GM18520 (cell line): ENCODE data around the gene SLC13A5.
"Not testable (repeated sequence)": the region's sequence is repeated elsewhere in the genome, so short reads cannot be mapped to it uniquely, and the experiment has no call there.

Experiments
- ATAC-seq: cut with Tn5 transposase; IDR thresholded peaks from one replicate; pipeline ENCODE4 v1.9.1; 2021; ENCODE audit not compliant: unreplicated experiment

The SLC13A5 gene

DNA sequence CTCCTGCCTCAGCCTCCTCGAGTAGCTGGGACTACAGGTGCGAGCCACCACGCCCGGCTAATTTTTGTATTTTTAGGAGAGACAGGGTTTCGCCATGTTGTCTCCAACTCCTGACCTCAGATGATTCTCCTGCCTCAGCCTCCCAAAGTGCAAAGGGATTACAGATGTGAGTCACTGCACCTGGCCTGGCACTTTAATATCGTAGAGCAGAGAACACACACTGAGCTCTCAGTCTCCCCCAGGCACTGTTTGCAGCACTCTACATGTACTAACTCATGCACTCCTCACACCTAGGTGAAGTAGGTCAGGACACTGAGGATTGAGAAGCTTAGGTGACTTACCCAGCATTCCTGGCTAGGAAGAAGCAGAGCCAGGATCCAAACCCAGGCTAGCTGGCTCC, 46.6 kb downstream of the SLC13A5 start:
- ATAC-seq: no peak

DNA sequence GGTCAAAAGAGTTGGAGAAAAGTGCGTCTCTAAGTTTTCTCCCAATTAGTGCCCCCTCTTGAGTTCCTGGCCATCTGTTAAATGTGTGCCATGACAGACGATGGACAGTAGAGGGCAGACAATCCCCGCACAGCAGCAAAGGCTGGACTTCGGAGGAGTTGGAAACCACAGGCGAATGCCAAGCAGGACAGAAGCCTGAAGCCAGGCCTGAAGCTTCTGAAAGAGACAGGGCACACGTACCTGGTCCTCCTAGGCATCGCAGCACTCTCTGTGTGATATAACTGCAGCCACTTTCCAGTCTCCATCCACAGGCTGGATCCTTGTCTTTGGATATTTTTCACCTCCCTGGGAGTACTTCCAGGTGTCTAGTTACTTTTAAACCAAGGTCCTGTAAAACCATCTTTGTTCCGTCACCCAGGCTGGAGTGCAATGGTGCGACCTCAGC, 47.1 kb downstream of the SLC13A5 start:
- ATAC-seq: no peak

DNA sequence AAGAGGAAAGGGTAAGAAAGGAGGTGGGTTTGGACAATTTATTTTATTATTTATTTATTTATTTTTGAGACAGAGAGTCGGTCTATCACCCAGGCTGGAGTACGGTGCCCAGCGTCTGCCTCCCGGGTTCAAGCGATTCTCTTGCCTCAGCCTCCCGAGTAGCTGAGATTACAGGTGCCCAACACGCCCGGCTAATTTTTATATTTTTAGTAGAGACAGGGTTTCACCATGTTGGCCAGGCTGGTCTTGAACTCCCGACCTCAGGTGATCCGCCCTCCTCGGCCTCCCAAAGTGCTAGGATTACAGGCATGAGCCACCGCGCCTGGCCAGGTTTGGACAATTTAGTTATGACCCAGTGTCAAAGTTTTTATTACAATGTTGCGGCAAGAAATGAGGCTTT, 50.0 kb downstream of the SLC13A5 start:
- ATAC-seq: not testable (repeated sequence)

DNA sequence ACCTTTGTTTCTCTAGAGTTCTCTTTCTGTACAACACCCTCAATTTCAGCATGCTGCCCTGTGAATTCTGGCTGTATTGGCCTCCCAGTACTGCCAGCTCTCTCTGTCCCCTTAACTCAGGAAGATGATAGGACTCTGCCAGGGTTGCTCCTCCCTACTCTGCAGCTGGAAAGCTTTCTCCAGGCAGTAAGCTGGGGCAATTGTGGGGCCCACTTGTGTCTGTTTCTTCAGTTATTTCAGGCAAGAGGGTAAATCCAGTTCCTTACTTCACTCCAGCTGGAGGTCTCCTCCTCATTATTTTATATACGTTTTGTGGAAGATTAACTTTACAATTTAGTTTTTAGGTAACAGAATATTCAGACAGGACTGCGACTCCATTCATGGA, 51.7 kb downstream of the SLC13A5 start:
- no peak for ATAC-seq

DNA sequence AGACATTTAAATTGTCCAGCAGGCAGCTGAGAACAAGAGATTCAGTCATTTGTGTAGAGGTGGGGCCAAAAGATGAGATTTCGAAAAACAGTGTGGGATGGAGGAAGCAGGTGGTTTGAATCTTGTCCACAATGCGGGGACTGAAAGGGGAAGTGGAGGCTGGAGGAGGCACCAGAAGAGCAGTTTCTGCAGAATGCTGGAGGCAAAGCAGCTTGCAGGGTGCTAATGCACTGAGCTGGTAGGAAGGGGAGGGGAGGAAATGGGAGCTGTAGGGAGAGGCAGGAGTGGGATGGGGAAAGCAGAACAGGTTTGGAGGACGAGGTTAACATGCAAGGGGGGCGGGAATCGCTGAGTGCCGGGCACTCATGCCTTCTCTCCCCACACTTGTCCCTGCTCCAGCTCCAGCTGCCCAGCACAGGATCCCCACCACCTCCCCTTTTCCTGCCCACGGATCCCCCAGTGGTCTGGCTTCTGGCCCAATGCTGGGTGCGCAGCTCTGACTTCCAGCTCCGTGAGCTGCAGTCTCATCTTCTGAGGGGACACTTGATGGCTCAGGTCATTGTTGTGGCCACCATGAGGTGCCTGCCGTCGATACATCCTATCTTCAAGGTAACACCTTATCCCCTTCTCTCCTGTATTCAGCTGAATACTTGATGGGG, 52.2 kb downstream of the SLC13A5 start:
- no peak for ATAC-seq

- no peak for ATAC-seq
Observed at GRCh38 chr17:6660101-6660500, 53.1 kb downstream of the SLC13A5 start.

DNA sequence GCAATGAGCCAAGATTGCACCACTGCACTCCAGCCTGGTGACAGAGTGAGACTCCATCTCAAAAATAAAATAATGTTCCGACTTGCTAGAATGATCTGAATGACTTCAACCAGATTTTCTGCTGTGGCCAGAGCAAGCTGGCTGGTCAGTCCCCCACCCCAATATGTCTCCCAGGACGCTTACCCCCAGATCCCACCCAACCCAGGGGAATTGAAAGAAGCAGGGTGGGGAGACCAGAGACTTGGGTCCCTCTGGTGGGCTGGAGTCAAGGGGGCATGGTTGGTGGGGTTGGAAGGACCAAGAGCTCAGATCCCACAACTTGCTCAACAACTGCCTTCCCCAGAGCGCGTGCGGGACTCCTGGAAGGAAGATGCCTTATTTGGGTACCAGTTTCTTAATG, 54.8 kb downstream of the SLC13A5 start:
- not testable (repeated sequence) for ATAC-seq

DNA sequence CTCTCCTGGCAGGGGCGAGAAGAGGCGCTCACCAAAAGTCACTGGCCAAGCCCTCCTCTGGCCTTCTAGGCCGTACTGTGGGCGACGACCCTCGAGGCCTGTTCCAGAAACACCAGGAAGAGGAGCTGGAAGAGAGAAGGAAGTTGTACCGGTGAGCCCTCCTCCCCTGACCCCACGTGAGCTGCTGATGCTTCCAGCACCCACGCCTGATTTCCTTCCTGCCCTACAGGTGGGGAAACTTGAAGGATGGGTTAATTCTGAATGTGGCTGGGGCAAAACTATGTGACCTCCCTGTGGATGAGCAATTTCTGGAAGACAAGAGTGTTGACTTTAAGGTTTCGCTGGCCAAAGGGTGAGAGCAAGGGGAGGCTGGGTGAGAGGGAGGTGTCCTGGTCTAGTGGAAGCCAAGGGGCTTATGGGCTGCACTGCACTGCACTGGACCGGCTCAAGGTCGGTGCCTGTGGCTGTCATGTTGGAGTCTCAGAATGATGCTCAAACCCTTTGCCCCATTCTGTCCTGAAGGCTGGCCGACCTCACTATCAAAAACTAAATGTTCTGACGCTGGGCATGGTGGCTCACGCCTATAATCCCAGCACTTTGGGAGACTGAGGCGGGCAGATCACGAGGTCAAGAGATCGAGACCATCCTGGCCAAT, 55.4 kb downstream of the SLC13A5 start:
- ATAC-seq: no peak

DNA sequence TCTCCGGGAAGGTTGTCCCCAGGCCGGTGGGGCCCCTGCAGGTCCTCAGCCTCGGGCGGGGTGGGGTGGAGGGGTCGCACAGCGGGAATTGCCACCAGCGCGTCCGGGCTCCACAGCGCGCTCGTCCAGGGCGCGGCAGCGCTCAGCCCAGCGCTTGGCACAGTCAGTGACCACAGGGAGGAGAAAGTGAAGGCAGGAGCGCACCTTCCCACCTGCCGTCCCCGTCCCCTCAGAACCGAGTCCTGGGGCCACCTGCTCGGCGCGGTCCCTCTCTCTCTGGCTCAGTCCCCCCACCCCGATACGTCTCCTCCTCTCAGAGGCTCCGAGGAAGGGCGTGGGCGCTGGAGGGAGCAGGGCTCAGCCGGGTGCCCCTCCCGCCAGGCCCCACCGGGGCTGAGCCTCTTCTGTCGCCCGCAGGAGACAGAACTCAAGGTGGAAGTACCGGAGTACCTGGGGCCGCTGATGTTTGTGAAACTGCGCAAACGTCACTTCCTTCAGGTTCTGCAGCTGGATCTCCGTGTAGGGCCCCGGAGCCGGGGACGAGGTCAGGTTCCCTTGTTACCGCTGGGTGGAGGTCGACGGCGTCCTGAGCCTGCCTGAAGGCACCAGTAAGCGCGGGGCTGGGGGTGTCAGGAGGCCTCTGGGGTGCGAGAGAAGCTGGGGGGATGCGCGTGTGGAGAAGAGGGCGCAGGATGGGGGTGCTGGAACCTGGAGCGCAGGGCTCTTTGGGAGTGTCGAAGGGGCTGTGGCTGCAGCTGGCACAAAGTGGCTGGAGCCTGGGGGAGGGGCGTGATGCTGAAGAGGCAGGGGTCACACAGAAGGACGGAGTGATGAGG, 56.2 kb downstream of the SLC13A5 start:
- ATAC-seq: not testable (repeated sequence)

GRCh38 chr17:6655732-6656361, 57.3 kb downstream of the SLC13A5 start:
- ATAC-seq: not testable (repeated sequence)

DNA sequence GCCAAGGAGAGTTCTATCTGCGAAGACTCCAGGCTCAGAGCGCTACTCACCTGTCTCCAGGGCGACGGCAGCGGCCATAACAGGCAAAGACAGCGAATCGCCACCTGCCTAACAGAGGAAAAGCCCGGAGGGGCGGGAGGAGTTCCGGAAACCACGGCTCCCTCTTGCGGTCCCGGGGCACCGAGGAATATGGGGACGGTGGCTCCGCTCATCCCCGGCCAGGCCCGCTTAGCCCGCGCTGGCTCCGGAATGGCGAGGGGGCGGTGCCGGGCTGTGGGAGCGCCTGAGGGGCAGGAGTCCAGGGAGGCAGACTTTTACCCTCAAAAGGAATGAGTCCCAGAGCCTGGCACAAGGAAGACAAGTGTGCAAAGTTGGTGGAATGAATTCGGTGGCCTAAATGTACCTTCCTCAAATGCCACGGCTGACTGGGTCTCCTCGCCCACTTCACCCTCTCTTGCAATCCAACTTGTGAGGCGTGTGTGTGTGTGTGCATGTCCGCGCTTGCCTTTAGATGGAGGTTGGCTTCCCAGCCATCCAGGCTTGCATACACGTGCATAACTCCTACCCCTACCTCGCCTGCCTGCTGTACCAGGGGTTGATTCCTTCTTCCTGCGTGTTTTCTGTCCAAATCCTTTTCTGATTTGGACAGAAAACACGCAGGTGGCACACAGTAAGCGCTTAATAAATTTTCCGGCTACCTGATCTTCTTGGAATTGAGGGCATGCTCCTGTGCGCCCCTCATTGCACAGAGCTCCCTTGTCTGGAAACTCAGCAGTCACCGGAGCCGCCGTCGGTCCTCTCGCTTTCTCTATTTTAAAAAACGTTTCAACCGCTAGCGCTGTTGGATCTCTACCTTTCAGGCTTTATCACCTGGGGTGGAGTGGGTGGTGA, 58.1 kb downstream of the SLC13A5 start:
- no peak for ATAC-seq

- peak; percentile 15 for ATAC-seq
Observed at GRCh38 chr17:6651919-6652452, 61.2 kb downstream of the SLC13A5 start.

GRCh38 chr17:6651354-6651918, 61.7 kb downstream of the SLC13A5 start, which contains the start of the genes C17orf100 and MED31:
C17orf100 (plus strand) TSS chr17:6651762; CDS start chr17:6651914, 152 bp downstream.
MED31 (minus strand) TSS chr17:6651605; CDS start chr17:6651528, 77 bp downstream.
- ATAC-seq: peak; percentile 67

GRCh38 chr17:6648181-6648580, 65.0 kb downstream of the SLC13A5 start:
- no peak for ATAC-seq

GRCh38 chr17:6643451-6644125, 69.6 kb downstream of the SLC13A5 start:
- no peak for ATAC-seq

DNA sequence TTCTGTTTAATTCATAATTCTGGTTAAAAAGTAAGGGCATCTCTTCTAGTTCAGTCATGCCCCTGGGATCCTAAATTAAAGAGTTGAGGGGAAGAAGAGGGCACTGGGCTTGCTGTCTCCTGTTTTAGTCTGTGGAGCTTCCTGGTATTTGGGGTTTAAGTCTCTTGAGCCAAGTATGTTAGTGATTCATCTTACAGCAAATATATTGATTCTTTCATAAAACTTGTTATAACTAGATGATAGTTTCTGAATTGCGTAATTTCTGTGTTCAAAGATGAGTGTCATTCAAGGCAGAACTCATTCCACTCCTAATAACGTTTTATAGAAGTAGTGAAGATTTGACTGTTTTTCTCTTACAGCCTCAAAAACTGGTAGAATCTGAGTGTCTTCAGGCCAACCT, 70.6 kb downstream of the SLC13A5 start:
- ATAC-seq: no peak

GRCh38 chr17:6641247-6641863, 71.8 kb downstream of the SLC13A5 start:
- ATAC-seq: no peak

GRCh38 chr17:6640536-6641246, 72.5 kb downstream of the SLC13A5 start, which contains the start of the genes KIAA0753 and TXNDC17:
KIAA0753 (minus strand) TSS chr17:6640711; CDS start chr17:6635103, 5,608 bp downstream.
TXNDC17 (plus strand) TSS chr17:6641060; CDS start chr17:6641083, 23 bp downstream.
- ATAC-seq: peak; percentile 83
